NCI-H2196 treated with DMSO at 0.1 percent for 48 hours (cell line): ENCODE results near the gene ZNF92.
A peak's percentile ranks its signal among the peaks of the same experiment; 100 is the strongest.
"Not testable (repeated sequence)": the region's sequence is repeated elsewhere in the genome, so short reads cannot be mapped to it uniquely, and the experiment has no call there.

Experiments
- DNase-seq: peaks from one replicate; lab custom pipeline; 2025; ENCODE audit not compliant: unreplicated experiment; lab: John Stamatoyannopoulos, UW

ZNF92 gene

DNA sequence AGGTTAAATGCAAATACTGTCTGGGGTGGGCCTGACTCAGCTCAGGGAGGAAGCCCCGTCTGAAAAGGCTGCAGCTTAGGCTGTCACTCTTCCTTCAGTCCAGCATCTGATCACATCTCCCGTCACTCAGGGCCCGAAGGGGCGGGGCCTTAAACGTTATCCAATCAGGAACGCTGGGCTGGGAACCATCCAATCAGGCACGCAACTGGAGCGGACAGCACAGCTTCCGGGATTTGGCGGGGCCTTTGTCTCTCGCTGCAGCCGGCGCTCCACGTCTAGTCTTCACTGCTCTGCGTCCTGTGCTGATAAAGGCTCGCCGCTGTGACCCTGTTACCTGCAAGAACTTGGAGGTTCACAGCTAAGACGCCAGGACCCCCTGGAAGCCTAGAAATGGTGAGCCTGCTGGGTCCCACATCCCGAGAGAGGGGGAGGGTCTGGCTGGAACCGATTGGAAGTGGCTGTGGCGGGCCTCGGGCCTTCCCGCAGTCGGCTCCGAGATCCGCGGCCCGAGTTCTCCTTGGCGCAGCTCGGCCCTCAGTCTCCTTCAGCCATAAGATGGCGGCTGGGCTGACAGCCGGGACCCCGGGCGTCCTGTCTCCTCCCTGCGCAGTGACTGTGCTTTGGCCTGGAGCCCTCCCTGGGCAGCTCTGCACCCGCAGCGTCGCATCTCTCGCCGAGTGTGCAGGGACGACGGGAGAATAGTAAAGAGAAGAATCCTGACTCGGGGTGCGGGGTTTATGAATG lies at the start of gene ZNF92:
ZNF92 (plus strand) TSS at position 248 of the 744 bp plus-strand sequence; CDS start at position 391, 143 bp downstream.
- peak; percentile 89 for DNase-seq

DNA sequence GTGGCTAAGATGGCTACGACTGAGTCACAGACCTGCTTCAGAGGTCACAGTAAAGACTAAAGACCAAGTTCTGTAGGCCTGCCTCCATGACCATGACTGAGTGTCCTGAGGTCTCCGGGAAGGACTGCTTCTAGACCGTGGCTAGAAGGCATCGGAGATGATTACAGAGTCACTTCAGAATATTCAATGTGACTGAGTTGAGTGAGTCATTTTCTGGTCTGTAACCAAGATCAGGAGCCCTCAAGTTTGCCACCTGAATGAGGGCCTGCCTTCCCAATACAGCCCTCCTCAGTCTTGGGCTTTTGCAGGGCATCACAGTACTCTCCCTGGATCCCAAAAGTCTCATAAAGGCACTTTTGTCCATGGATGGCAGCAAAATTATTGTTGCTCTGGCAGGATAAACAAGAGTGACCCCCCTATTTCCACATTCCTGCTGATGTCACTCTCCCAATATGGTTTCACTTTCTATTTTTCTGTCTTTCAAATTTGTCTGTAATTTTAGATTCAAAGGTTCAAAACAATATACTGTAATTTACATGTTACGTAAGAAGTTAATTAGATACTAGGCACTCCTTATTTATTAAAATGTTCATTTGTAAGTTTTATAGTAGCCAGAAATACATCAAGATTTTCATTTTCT lies 47.7 kb upstream of the ZNF92 start:
- no peak for DNase-seq

DNA sequence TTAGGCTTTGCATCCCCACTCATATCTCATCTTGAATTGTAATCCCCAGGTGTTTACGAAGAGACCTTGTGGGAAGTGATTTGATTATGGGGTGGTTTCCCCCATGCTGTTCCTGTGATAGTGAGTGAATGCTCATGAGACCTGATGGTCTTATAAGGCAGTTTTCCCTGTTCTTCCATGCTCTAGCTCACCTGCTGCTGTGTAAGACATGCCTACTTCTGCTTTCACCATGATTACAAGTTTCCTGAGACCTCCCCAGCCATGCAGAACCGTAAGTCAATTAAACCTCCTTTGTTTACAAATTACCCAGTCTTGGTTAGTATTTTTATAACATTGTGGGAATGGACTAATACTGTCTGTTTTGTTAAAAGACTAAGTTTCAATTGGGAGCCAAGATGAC lies 35.3 kb upstream of the ZNF92 start:
- DNase-seq = no peak

DNA sequence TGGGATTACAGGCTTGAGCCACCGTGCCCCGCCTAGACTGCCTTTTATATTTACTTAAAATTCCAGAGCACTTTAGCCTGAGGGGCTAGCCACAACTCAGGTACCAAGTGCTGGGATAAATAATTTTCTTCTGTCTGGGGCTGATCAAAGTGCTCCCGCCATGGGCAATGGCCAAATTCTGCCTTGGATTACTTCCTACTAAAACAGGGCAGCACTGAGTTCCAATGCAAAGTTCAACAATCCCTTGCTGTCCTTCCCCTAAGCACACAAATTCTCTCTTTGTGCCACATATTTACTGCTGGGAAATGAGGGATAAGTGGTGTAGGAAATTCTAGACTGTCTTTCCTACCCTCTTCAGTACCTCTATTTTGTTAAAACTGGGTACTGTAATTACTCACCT lies 34.4 kb upstream of the ZNF92 start:
- DNase-seq = no peak

DNA sequence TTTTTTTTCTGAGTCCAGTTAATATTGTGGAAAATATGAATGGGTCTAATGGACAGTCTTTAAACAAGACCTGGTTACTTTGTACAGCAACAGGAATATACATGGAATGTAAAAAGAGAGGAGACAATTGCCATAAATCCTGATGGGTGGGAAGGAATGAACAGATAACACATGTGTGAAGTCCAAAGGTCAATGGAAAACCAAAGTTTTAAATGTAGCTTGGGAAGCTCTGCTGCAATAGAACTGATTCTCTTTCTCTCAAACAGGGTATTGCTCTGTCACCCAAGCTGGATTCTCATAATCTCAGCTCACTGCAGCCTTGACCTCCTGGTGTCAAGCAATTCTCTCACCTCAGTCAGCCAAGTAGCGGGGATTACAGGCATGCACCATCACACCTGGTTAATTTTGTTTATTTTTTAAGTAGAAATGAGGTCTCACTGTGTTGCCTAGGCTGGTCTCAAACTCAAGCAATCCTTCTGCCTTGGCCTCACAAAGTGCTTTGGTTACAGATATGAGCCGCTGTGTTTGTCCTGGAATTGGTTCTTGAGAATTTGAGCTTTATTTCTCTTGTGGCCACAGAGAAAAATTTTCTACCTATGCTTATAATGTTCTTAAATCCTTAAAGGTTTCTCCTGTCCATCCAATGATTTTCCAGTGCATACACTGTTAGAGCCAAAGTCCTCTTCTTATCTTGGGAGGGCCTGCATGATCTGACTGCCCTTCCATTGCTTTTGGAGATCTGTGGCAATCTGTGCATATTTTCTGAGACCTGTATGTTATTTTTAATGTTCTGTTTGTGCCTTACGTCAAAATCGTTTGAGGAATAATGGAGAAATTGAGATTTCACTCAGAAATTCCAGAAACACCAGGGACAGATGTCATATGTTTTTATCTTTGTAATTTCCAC lies 30.7 kb upstream of the ZNF92 start:
- DNase-seq = no peak

DNA sequence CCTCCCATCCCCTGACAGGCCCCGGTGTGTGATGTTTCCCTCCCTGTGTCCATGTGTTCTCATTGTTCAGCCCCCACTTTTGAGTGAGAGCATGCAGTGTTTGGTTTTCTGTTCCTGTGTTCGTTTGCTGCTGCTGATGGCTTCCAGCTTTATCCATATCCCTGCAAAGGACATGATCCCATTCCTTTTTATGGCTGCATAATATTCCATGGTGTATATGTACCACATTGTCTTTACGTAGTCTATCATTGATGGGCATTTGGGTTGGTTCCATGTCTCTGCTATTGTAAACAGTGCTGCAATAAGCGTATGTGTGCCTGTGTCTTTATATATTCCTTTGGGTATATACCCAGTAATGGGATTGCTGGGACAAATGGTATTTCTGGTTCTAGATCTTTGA lies 29.1 kb upstream of the ZNF92 start:
- DNase-seq = not testable (repeated sequence)

DNA sequence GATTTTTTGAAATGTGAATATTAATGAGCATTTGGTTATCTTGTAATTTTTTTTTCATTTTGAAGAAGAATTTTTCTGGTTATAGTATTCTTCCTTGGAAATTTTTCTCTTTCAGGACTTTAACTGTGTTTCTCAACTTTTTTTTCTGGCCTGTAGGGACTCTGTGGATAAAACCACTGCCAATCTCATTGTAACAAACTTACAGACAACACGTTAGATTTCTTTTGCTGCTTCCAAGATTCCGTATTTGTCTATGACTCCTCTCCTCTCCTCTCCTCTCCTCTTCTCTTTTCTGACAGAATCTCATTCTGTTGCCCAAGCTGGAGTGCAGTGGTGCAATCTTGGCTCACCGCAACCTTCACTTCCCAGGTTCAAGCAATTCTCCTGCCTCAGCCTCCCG lies 19.4 kb upstream of the ZNF92 start:
- DNase-seq = no peak

DNA sequence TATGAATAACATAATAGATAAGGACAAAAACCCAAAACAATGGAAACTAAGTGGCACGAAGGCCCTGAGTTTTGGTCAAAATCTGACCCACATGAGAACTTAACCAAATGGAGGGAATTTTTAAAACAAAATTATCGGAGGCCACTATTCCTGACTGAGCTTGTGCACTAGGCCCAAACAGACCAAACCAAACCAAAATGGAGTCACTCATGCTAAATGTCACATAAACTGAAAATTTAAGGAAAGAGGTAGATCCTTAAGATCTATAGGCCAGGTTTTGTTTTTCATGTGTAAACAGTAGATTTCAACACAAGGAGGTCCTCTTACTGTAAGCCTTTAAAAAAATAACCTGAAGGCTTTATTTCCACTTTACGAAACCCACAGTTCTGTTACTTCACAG lies 3.8 kb upstream of the ZNF92 start:
- DNase-seq = no peak

DNA sequence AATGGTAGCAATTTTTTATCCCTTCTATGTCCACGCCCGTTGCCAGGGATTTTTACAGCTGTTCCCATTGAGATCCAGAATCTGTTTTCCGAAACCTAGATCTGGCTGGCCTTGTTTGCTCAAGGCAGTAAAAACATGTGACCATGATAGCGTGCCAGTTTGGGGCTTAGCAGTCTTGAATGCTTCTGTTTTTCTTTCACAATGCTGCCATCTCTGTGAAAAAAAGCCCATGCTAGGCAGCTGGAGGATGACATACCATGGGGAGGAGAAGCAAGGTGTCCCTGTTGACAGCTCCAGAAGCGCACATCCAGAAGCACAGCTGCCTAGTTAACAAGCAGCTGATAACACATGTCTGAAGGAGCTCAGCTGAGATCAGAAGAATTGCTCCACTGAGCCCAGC lies 2.2 kb upstream of the ZNF92 start:
- no peak for DNase-seq

DNA sequence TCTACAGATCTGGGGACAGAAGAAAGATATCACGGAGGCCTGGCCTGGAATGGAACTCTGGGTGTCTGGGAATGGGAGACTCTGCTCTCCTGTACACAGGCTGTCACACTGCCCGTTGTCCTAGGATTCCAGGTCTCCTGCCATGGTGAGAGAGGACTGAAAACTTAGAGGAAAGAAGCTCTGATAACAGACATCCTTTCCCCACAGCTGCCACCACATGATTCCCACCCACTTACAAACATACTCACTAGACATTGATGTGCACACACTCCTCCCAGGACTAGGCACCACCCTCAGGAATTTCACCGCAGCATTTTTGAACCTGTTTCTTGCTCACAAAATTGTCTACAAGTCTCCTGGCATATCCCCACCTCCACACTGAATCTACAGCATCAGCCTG lies 5.7 kb downstream of the ZNF92 start:
- DNase-seq = no peak

DNA sequence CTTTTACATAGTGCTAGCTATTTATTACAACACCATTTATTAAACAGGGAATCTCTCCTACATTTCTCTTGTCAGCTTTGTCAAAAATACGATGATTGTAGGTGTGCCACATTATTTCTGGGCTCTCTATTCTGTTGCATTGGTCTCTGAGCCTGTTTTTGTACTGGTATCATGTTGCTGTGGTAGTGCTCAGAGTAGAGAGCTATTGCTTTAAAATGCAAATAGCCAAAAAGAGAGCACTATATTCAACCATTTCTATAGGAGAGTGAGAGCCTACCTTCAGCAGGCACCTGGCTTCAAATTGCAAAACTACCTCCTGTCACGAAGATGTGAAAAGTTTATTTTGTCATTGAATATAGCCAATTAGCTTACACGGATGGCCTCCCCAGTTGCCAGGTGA lies 8.1 kb downstream of the ZNF92 start:
- no peak for DNase-seq

DNA sequence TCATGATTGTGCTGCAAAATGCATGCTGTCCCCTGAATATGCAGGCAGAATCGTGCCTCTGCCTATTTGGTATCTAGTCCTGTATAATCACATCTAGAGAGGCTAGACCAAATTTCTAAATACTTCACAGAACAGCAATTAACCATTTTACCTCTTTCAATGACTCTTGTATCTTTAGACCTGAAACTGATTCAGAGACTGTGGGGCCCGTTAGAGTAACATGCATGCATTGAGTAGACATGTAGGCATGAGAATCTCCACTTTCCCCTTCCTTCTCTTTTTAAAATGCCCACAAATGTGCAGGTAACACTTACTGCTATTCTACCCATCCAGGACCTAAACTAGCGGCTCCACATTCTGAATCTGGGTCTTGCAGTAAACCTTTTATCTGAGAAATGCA lies 8.8 kb downstream of the ZNF92 start:
- DNase-seq = no peak

DNA sequence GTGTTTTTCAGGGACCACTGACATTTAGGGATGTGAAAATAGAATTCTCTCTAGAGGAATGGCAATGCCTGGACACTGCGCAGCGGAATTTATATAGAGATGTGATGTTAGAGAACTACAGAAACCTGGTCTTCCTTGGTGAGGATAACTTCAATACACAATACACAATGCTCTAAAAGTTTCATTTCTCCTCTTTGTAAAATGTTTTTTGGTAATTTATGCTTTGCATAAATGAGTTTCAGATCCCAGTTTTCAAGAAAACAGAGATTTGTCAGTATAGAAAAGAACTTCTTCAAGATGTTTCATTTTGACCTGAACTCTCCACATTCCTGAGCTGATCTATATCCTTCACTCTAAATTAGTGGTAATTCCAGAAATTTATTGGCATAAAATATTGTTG lies 14.2 kb downstream of the ZNF92 start:
- DNase-seq = no peak

DNA sequence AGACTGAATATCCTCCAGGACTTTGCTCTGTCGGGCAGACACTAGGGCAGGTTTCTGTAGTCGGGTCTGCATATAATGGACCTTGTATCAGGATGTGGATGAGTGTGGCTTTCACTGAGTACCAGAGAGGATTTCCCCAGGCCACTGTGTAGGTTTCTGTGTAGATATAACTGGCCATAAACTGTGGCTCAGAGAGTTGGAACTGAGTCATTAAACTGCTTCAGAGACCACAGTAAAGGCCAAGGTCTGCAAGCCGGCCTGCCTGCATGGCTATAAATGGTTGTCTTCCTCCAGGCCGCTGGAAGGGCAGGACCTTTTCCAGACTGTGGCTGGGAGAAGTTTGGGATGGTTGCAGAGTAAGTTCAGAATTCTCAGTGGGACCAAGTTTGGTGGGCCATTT lies 16.9 kb downstream of the ZNF92 start:
- no peak for DNase-seq

DNA sequence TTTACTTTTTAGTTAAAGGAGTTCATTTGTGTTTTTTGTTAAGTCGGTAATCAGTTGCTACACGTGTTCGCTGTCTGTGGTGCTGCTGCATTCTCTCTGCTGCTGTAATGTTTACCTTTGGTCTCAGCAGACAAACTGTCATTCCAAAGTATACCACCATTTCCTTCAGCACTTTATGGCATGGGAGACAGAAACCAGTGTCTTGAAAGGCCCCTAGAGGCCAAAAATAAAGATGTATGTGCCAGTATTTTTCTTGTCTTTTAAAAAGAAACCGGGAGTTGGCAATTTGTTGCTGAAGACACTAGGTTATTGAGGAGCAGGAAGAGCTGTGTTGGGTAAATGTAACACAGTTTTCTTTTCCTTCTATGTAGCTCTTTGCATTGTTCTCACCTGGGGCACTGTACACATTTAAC lies 24.1 kb downstream of the ZNF92 start:
- no peak for DNase-seq

DNA sequence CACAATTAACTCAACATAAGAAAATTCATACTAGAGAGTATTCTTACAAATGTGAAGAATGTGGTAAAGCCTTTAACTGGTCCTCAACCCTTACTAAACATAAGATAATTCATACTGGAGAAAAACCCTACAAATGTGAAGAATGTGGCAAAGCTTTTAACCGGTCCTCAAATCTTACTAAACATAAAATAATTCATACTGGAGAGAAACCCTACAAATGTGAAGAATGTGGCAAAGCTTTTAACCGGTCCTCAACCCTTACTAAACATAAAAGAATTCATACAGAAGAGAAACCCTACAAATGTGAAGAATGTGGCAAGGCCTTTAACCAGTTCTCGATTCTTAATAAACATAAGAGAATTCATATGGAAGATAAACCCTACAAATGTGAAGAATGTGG lies 25.0 kb downstream of the ZNF92 start:
- not testable (repeated sequence) for DNase-seq

DNA sequence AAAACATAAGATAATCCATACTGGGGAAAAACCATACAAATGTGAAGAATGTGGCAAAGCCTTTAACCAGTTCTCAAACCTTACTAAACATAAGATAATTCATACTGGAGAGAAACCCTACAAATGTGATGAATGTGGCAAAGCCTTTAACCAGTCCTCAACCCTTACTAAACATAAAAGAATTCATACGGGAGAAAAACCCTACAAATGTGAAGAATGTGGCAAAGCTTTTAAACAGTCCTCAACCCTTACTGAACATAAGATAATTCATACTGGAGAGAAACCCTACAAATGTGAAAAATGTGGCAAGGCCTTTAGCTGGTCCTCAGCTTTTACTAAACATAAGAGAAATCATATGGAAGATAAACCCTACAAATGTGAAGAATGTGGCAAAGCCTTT lies 25.4 kb downstream of the ZNF92 start:
- DNase-seq = not testable (repeated sequence)

DNA sequence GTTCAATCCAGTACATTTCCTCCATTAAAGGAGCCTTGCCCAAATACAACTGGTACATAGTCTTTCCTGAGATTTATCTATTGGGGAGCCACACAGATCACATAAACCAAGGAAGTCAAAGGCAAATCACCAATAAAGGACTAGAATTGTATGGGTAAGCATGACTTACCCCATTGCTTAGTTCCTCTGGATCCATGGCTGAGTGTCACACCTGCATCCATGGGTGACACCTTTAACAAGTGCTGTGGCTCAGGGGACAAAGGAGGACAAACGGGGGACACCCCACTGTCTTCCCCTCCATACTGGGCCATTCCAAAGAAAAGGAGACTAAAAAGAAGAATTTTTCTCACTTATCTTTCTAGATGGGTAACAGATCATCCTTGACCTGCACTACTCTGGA lies 30.4 kb downstream of the ZNF92 start:
- DNase-seq = no peak

DNA sequence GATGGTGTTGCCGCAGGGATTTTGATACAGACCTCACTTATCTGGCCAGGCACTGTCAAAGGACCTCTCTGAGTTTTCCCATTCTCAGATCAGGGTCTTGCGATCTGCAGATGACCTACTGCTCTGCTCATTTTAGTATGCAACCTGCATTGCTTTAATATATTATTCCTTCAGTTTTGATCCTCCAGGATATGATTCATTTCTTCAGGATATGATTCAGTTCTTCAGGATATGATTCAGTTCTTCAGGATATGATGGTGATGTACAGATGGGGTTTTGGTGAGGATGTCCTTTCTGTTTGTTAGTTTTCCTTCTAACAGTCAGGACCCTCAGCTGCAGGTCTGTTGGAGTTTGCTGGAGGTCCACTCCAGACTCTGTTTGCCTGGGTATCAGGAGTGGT lies 33.1 kb downstream of the ZNF92 start:
- DNase-seq = not testable (repeated sequence)

DNA sequence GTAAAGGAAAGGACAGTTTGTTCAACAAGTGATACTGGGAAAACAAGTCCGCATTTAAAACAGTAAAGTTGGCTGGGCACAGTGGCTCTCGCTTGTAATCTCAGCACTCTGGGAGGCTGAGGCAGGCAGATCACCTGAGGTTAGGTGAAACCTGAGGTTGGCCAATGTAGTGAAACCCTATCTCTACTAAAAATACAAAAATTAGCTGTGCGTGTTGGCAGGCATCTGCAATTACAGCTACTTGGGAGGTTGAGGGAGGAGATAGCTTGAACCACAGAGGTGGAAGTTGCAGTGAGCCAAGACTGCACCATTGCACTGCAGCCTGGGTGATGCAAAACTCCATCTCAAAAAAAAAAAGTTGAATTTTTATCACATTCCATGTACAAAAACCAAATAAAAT lies 35.7 kb downstream of the ZNF92 start:
- no peak for DNase-seq

DNA sequence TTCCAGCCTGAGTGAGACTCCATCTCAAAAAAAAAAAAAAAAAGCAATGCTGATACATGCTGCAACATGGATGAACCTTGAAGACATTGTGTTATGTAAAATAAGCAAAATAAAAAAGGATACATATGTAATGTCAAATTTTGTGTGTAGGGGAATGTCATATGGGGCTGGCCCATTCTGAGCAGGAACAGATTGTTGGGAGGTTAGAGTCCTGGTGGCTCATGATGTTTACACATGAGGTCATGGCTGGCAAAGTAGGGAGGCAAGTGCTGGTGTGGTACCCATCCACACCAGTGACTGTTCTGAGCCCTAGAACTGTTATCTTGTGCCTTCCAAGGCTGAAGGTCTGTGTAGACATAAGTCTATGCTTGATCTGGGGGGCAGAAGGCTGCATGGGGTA lies 37.6 kb downstream of the ZNF92 start:
- no peak for DNase-seq

DNA sequence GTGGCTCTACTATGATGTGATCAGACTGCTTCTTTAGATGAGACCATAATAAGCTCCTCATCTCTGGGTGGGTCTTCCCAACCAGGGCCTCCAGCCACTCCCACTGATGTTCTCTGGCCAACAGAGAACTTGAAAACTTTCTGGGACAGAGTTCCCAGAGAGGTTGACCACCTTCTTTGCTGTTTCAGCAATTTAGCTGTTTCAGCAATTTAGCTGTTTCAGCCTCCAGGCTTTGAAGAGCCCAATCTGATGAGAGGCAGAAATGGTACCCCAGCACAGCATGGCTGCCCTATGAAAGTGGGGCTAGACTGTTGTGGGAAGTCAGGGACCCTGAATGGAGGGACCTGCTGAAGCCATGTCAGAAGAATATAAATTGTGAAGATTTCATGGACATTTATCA lies 49.0 kb downstream of the ZNF92 start:
- no peak for DNase-seq
